GM21360 (cell line): ENCODE data around the gene CACNA2D1.
A peak's percentile ranks its signal among the peaks of the same experiment; 100 is the strongest.

Experiments used
- ATAC-seq: cut with Tn5 transposase; IDR thresholded peaks from one replicate; pipeline ENCODE4 v1.9.1; 2021; ENCODE audit warnings: mild to moderate bottlenecking, moderate library complexity; ENCODE audit not compliant: unreplicated experiment

The CACNA2D1 gene

GRCh38 chr7:82443547-82444219 is at the start of gene CACNA2D1:
Gene CACNA2D1 (minus strand): TSS chr7:82443777.
- no peak for ATAC-seq

GRCh38 chr7:82481499-82482097 is 38.0 kb upstream of the CACNA2D1 start:
- ATAC-seq, result peak; percentile 55

- ATAC-seq, result no peak
Measured at GRCh38 chr7:82477733-82478515, 34.3 kb upstream of the CACNA2D1 start.

GRCh38 chr7:82472966-82473365 is 29.4 kb upstream of the CACNA2D1 start:
- ATAC-seq, result no peak

GRCh38 chr7:82471351-82472020 is 27.9 kb upstream of the CACNA2D1 start:
- no peak for ATAC-seq

GRCh38 chr7:82469207-82469606 is 25.6 kb upstream of the CACNA2D1 start:
- ATAC-seq, result no peak

- no peak for ATAC-seq
Measured at GRCh38 chr7:82468435-82468834, 24.9 kb upstream of the CACNA2D1 start.

- no peak for ATAC-seq
Measured at GRCh38 chr7:82467020-82467419, 23.4 kb upstream of the CACNA2D1 start.

GRCh38 chr7:82464372-82464771 is 20.8 kb upstream of the CACNA2D1 start:
- no peak for ATAC-seq

GRCh38 chr7:82455295-82455694 is 11.7 kb upstream of the CACNA2D1 start:
- no peak for ATAC-seq

GRCh38 chr7:82450759-82451158 is 7.2 kb upstream of the CACNA2D1 start:
- no peak for ATAC-seq

- no peak for ATAC-seq
Measured at GRCh38 chr7:82449910-82450309, 6.3 kb upstream of the CACNA2D1 start.

GRCh38 chr7:82446897-82447296 is 3.3 kb upstream of the CACNA2D1 start:
- no peak for ATAC-seq

GRCh38 chr7:82445271-82445670 is 1.7 kb upstream of the CACNA2D1 start:
- no peak for ATAC-seq

- no peak for ATAC-seq
Measured at GRCh38 chr7:82444220-82444909, 788 bp upstream of the CACNA2D1 start.

GRCh38 chr7:82443036-82443546 is 486 bp downstream of the CACNA2D1 start:
- no peak for ATAC-seq

GRCh38 chr7:82442492-82443035 is 1.0 kb downstream of the CACNA2D1 start:
- no peak for ATAC-seq

GRCh38 chr7:82441669-82442478 is 1.7 kb downstream of the CACNA2D1 start:
- no peak for ATAC-seq

GRCh38 chr7:82438521-82438920 is 5.1 kb downstream of the CACNA2D1 start:
- ATAC-seq, result no peak
